ACHN (cell line): ENCODE results near the gene POMC.

Source experiments
- DNase-seq: peaks from one replicate; pipeline ENCODE4 v3.0.0-alpha.2; 2015
- in situ Hi-C: cut with HindIII; loops from 2 replicates; pipeline ENCODE4 v1.10.0; 2017; ENCODE audit warnings: low sequenced_read_pairs, low pct_ligation_motif_present, low pct_unique_long_range_greater_than_20kb

Gene POMC

GRCh38 chr2:25115902-25116301, 52.5 kb downstream of the POMC start:
- peak; percentile 7 for DNase-seq
- in situ Hi-C loops = no loop called here

DNA sequence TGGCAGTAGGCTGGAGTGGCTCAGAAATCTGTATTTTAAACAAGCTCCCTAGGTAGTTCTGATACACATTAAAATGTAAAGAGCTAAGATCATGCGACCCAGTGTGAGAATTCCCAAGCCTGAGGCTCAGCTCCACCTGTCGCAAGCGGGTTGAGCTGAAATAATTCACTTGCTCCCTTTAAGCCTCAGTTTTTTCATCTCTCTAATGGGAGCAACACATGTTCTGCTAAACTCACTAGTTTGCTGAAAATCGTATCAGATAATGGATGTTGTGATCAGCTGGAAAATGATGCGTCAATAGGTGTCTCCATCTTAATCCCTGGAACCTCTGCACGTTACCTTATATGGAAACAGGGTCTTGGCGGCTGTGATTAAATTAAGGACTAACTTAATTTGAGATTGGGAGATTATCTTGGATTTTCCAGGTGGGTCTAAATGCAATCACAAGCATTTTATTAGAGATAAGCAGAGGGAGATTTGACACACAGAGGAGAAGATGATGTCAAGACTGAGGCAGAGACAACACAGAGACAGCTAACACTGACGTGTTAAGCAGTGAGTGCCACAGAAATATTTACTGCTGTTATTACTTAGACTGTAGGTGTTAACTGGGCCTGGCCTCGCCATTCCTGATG, 53.0 kb downstream of the POMC start:
- no peak for DNase-seq
- in situ Hi-C loops = no loop called here

GRCh38 chr2:25112113-25112512, 56.3 kb downstream of the POMC start:
- in situ Hi-C loops = no loop called here

More at GRCh38 chr2:25112113-25112512, 56.3 kb downstream of the POMC start:
- DNase-seq = no peak
